IPS-18c (cell line): ENCODE measurements around the gene DENND4B.

Experiments
- H3K4me3 ChIP-seq: 2 replicates; pipeline ENCODE4 v1.7.0; 2013; ENCODE audit warnings: low read depth, mild to moderate bottlenecking, low read length, moderate library complexity; ENCODE audit not compliant: insufficient read depth
- H3K9me3 ChIP-seq: one replicate; pipeline ENCODE4 v1.6.1; 2013; ENCODE audit warnings: mild to moderate bottlenecking, low read length, moderate library complexity; ENCODE audit not compliant: control insufficient read depth, insufficient read depth

DENND4B gene

DNA sequence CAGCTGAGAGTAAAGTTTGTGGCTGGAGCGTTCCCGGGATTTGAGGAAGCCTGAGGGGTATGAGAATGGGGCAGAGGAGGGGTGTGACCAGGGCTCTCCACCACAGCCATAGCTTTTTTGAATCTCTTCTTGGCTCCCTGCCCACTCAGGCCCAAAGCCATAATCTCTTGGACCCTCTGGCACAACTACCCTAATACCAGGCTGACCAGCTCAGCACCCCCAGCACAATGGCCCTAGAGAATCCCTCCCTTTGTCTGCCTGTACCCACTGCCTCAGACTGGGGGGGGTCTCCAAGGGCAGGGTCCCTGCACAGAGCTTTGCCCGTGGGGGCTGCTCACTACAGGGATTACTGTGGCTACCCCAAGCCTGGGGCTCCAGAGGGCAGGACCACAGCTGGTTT is 7.5 kb downstream of the DENND4B start:
- Histone ChIP-seq H3K4me3 (no peak overlapping the region), H3K9me3 (no peaks in the 10 kb centered on the region)

- Histone ChIP-seq H3K9me3 (no peaks in the 10 kb centered on the region), H3K4me3 (no peak overlapping the region)
Measured at GRCh38 chr1:153937331-153937730, 9.2 kb downstream of the DENND4B start.

GRCh38 chr1:153936011-153936802 is 10.3 kb downstream of the DENND4B start:
- H3K9me3 ChIP-seq, result no peaks in the 10 kb centered on the region
- no peak overlapping the region for H3K4me3 ChIP-seq

GRCh38 chr1:153934746-153935145 is 11.8 kb downstream of the DENND4B start:
- H3K4me3 ChIP-seq, result no peak overlapping the region
- H3K9me3 ChIP-seq, result no peaks in the 10 kb centered on the region

DNA sequence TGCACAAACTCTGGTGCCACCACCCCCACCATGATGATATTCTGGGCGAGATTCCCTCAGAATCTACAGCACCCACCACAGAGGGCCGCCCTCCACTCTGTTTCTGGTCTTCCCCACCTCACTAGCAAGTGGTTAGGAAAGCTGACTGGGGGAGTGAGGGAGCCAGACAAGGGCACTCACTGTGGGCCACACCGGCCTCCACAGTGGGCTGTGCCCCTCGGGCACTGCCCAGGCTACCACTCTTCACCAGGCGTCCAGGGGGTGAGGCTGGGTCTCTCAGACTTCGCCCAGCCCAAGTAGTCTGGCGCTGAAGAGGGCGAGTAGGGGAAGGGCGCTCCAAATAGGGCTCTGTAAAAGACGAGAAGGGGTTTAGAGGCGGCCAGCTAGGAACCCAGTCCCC is 12.6 kb downstream of the DENND4B start:
- H3K4me3 ChIP-seq, result no peak overlapping the region
- no peaks in the 10 kb centered on the region for H3K9me3 ChIP-seq

GRCh38 chr1:153933430-153933829 is 13.1 kb downstream of the DENND4B start:
- no peaks in the 10 kb centered on the region for H3K9me3 ChIP-seq
- no peak overlapping the region for H3K4me3 ChIP-seq

- Histone ChIP-seq H3K9me3 (no peaks in the 10 kb centered on the region), H3K4me3 (no peak overlapping the region)
Measured at GRCh38 chr1:153932156-153933131, 14.1 kb downstream of the DENND4B start.

- H3K4me3 ChIP-seq, result no peak overlapping the region
- H3K9me3 ChIP-seq, result no peaks in the 10 kb centered on the region
Measured at GRCh38 chr1:153929981-153930948, 16.3 kb downstream of the DENND4B start.

DNA sequence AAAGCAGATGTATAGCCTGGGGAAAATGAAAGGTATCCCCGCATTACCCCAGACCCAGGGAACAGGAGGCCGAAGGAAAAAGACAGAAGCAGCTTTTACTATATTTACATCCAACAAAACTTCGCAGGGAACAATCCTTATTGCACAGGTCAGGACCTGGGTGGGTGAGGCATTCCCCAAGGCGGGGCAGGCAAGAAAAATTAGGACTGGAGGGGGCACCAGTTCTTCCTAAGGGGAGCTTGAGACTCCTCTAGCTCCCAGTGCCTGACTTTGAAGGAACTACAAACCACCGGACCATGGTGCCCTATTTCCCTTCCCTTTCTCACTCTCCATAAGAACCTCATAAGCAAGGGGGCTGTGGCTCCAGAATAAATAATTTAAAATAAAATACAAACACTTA is 17.1 kb downstream of the DENND4B start:
- no peak overlapping the region for H3K4me3 ChIP-seq
- no peaks in the 10 kb centered on the region for H3K9me3 ChIP-seq

DNA sequence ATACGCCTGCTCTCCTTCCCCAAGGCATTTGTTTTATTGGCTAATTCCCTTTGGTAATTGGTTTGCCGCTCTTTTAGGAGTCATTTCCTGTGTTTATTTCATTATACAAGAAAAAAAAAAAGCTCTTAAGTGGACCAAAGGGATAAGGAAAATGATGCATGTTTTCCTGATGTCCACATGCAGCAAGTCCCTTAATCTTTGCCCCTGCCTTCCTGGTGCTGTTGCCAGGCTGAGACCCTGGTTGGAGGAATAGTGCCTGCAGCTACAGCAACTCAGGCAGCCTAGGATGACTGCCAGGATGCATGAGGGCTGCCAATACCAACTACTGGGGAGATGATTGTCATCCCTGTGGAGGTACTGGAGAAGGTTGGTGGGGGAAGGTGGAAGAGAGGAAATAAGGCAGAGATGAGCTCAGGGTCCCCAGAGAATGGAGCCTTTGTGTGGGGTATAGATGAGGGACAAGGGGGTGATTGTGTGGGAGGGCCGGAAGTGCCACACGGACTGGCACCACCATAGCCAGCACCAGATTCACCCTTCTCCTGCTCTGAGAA is 17.7 kb downstream of the DENND4B start:
- no peak overlapping the region for H3K4me3 ChIP-seq
- H3K9me3 ChIP-seq, result no peaks in the 10 kb centered on the region

GRCh38 chr1:153928245-153928644 is 18.3 kb downstream of the DENND4B start:
- H3K4me3 ChIP-seq, result no peak overlapping the region
- H3K9me3 ChIP-seq, result no peaks in the 10 kb centered on the region

GRCh38 chr1:153926405-153926804 is 20.1 kb downstream of the DENND4B start:
- H3K9me3 ChIP-seq, result no peaks in the 10 kb centered on the region

GRCh38 chr1:153922972-153923925 is 23.3 kb downstream of the DENND4B start, which contains the start of gene GATAD2B:
GATAD2B (minus strand) TSS chr1:153922972; CDS start chr1:153828347, 94,625 bp downstream.
- Histone ChIP-seq H3K4me3 (peak within 1 kb of the TSS; percentile 87), H3K9me3 (no peaks in the 10 kb centered on the region)

More at GRCh38 chr1:153926405-153926804, 20.1 kb downstream of the DENND4B start:
- no peak overlapping the region for H3K4me3 ChIP-seq

DNA sequence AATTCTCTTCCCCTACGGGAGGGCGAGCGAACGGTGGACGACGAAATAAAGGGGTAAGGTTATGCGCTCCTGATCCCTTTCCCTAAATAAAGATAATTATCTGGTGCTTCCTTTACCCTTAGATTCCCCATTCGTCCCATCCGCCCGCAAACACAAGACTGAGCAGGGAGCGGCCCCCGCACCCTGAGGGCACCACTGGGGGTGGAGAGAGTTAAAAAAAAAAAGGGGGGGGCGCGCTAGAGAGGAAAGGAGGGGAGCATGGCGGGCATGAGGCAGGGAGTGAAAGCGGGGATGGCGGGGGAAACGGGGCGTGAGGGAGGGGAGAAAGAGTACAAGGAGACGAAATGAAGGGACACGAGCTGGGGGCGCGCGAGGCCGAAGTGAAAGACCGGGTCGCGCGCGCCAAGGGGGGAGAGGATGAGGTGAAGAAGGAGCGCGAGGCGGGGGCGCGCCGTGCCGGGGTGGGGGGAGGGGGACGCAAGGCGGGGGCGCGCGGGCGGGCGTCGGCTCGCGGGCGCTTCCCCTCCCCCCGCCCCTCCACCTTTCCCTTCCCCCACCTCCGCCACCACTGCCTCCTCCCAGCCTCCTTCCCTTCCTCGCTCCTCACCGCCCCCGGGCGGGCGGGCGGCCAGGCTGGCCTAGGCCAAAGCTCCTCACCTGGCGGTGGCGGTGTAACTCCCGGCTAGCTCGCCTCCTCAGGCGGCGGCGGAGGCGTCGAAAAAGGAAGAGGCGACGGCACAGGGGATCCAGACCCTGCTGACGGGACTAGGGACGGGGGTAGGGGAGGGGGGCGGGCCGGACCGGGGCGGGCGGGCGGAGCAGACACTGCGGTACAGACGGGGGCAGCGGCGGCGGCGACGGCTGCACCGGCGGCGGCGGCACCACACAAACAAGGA is 24.2 kb downstream of the DENND4B start:
- Histone ChIP-seq H3K4me3 (peak overlapping the region; percentile 71), H3K9me3 (no peaks in the 10 kb centered on the region)

GRCh38 chr1:153921803-153922075 is 24.8 kb downstream of the DENND4B start:
- Histone ChIP-seq H3K9me3 (no peaks in the 10 kb centered on the region), H3K4me3 (peak overlapping the region; percentile 71)
